ENCODE data around the gene LRP1B. TPM values are rescaled to one million over a fixed set of nuclear protein-coding genes. Genes with fewer than 3 reads are reported as not detected.
"Not testable (repeated sequence)": the region's sequence is repeated elsewhere in the genome, so short reads cannot be mapped to it uniquely, and the experiment has no call there.

The LRP1B gene
- total RNA-seq, 4 donors from 2014 or later: 1.2 to 3.3 (median 2.6) TPM

DNA sequence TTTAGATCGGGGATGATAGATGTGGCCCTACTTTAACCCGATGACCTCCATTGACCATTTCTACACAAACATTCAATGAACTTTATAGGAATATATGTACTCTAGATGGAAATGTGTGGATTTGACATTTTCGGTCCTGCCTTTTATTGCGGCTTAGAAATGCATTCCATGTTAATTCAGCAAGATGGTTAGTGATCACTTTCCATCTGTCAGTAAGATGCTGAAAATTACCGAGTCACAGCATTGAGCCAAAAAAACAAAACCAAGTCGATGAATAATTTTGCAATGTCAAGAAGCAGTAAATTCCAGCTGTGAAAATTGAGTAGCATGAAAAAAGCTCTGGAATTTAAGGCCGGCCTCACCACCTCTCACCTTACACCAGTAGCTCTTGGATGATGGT lies 1708.1 kb downstream of the LRP1B start:
- H3K9me3 ChIP-seq: no peaks in the 10 kb centered on the region
- TF ChIP-seq POLR2A (IDR thresholded peaks at IDR 0.05) (no peak), EP300 (IDR thresholded peaks at IDR 0.05) (no peak)
- TF ChIP-seq, protein P1, sequence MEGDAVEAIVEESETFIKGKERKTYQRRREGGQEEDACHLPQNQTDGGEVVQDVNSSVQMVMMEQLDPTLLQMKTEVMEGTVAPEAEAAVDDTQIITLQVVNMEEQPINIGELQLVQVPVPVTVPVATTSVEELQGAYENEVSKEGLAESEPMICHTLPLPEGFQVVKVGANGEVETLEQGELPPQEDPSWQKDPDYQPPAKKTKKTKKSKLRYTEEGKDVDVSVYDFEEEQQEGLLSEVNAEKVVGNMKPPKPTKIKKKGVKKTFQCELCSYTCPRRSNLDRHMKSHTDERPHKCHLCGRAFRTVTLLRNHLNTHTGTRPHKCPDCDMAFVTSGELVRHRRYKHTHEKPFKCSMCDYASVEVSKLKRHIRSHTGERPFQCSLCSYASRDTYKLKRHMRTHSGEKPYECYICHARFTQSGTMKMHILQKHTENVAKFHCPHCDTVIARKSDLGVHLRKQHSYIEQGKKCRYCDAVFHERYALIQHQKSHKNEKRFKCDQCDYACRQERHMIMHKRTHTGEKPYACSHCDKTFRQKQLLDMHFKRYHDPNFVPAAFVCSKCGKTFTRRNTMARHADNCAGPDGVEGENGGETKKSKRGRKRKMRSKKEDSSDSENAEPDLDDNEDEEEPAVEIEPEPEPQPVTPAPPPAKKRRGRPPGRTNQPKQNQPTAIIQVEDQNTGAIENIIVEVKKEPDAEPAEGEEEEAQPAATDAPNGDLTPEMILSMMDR (IDR thresholded peaks at IDR 0.05): no peak
- H3K4me1 ChIP-seq: no peaks in the 10 kb centered on the region
- no peak overlapping the region for H3K4me3 ChIP-seq
- no peak for DNase-seq (ENCODE audit: low spot score in 2 of 2)
- 85 to 86% methylated on average over 7 of the region's 7 CpGs for WGBS, 2 donors
- no peaks in the 10 kb centered on the region for H3K36me3 ChIP-seq
- no peak overlapping the region for H3K27ac ChIP-seq
- no peaks in the 10 kb centered on the region for H3K27me3 ChIP-seq

DNA sequence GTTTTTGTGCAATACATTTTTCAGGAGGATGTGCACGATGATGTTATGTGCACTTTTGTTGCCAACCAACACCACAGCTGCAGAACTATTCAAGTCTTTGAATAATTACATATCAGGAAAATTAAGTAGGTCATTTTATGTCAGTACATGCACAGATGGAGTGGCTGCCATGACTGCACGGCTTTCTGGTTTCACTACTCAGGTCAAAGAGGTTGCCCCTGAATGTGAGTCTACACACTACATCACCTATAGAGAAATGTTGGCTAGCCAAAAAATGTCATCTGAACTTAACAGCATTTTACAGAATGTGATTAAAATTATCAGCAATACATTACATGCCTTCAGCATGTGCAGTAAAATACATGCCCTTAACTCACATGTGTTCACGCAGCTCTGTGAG lies 1713.3 kb downstream of the LRP1B start:
- 76 to 78% methylated on average over 3 of the region's 3 CpGs for WGBS, 2 donors
- TF ChIP-seq POLR2A (IDR thresholded peaks at IDR 0.05): no peak
- no peak for TF ChIP-seq EP300 (IDR thresholded peaks at IDR 0.05)
- TF ChIP-seq, protein P1 (IDR thresholded peaks at IDR 0.05): no peak

DNA sequence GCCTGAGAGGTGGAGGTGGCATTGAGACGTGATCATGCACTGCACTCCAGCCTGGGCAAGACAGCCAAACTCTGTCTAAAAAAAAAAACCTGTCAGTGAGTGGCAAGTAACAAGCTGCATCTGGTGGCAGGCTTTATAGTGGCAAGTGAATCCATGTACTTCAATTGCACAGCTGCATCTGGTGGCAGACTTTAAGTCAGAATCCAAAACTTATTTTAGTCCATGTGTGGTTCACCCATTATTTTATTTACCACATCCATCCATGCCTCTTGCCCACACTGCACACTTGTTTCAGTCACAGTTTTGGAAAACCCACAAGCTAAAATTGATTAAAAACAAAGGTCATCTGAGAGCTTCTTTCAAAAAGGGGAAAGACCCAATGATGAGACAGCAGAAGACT lies 1714.2 kb downstream of the LRP1B start:
- 84 to 94% methylated on average over 1 of the region's 1 CpG for WGBS, 2 donors

More for the DNA sequence above, 1713.3 kb downstream of the LRP1B start:
- Histone ChIP-seq H3K27ac (no peak overlapping the region), H3K9me3 (no peaks in the 10 kb centered on the region), H3K27me3 (no peaks in the 10 kb centered on the region), H3K36me3 (no peaks in the 10 kb centered on the region), H3K4me3 (no peak overlapping the region), H3K4me1 (no peaks in the 10 kb centered on the region)
- no peak for DNase-seq (ENCODE audit: low spot score in 2 of 2)

DNA sequence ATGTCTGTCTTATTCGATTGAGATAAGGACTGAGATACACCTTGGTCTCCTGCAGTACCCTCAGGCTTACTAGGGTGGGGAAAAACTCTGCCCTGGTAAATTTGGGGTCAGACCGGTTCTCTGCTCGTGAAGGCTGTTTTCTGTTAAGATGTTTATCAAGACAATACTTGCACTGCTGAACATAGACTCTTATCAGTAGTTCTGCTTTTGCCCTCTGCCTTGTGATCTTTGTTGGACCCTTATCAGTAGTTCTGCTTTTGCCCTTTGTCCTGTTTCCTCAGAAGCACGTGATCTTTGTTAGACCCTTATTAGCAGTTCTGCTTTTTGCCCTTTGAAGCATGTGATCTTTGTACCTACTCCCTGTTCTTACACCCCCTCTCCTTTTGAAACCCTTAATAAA lies 1715.8 kb downstream of the LRP1B start:
- not testable (repeated sequence) for H3K27me3 ChIP-seq; H3K27ac ChIP-seq; H3K4me3 ChIP-seq; H3K9me3 ChIP-seq; H3K4me1 ChIP-seq; H3K36me3 ChIP-seq; DNase-seq (ENCODE audit: low spot score in 2 of 2)
- WGBS, 2 donors: 73 to 78% methylated on average over 4 of the region's 4 CpGs

More for the DNA sequence above, 1714.2 kb downstream of the LRP1B start:
- Histone ChIP-seq H3K27me3 (no peaks in the 10 kb centered on the region), H3K4me1 (no peaks in the 10 kb centered on the region), H3K4me3 (no peak overlapping the region), H3K9me3 (no peaks in the 10 kb centered on the region), H3K36me3 (no peaks in the 10 kb centered on the region), H3K27ac (no peak overlapping the region)
- TF ChIP-seq EP300 (IDR thresholded peaks at IDR 0.05): no peak
- TF ChIP-seq POLR2A (IDR thresholded peaks at IDR 0.05): no peak
- no peak for DNase-seq (ENCODE audit: low spot score in 2 of 2)

DNA sequence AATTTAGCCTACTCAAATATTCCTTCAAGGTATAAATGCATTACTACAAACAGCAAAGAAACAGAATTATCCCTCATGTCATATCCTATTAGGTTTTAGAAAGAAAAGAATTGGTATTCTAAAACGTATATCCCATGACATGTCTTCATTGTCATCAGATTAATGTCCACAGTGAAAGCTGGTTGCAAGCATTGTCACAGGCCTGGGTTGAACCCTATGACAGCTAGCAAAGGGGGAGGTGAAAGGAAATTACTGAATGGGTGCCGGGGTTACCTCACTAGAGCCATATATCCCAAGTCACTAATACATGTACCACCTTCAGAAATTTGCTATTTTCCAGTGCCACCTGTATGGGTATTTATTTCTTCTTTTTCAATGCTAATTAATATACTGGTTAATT lies 1720.1 kb downstream of the LRP1B start:
- Histone ChIP-seq H3K36me3 (no peaks in the 10 kb centered on the region), H3K27me3 (no peaks in the 10 kb centered on the region), H3K4me1 (no peaks in the 10 kb centered on the region), H3K27ac (no peak overlapping the region), H3K4me3 (no peak overlapping the region), H3K9me3 (peaks cover 0 to under 1% (median 0%) of the 10 kb centered on the region in 4 donors)
- TF ChIP-seq, protein P1 (IDR thresholded peaks at IDR 0.05): no peak
- TF ChIP-seq EP300 (IDR thresholded peaks at IDR 0.05) (no peak), POLR2A (IDR thresholded peaks at IDR 0.05) (no peak)
- WGBS, 2 donors: 82 to 85% methylated on average over 2 of the region's 2 CpGs
- DNase-seq (ENCODE audit: low spot score in 2 of 2): no peak

DNA sequence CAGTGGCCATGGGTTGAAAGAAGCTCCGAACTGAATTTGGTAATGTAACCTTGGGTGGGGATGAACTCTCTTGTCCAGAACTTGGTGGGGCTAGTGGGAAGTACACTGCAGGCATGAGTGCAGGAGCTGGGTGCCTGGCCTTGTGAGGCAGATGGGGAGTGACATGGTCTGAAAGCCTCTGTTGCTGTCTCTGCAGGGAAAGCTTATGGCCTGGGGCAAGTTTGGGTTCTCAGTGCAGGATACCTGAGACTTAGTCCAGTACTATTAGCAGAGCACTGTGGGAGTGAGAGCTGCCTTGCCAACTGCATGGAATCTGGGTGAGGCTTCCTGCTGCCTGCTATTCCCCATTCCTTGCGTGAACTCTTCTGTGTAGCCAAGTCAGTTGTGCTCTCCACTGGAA lies 1729.8 kb downstream of the LRP1B start:
- DNase-seq (ENCODE audit: low spot score in 2 of 2): no peak
- Histone ChIP-seq H3K4me3 (no peak overlapping the region), H3K36me3 (no peaks in the 10 kb centered on the region), H3K27me3 (no peaks in the 10 kb centered on the region), H3K27ac (no peak overlapping the region), H3K9me3 (peaks cover 0 to 28% (median 0%) of the 10 kb centered on the region in 4 donors), H3K4me1 (no peaks in the 10 kb centered on the region)
- TF ChIP-seq POLR2A (IDR thresholded peaks at IDR 0.05) (no peak), EP300 (IDR thresholded peaks at IDR 0.05) (no peak)
- TF ChIP-seq, protein P1 (IDR thresholded peaks at IDR 0.05): no peak
- WGBS, 2 donors: 76 to 79% methylated on average over 1 to 2 of the region's 2 CpGs

Measured in tibial nerve (tissue), 4 donors.